ENCODE results near the gene RIPK1. TPM values are rescaled to one million over a fixed set of nuclear protein-coding genes. Genes with fewer than 3 reads are reported as not detected.
"Not testable (repeated sequence)": the region's sequence is repeated elsewhere in the genome, so short reads cannot be mapped to it uniquely, and the experiment has no call there.

The RIPK1 gene
- total and polyA plus RNA-seq, 7 donors, result 5.6 to 10.6 (median 7.1) TPM

DNA sequence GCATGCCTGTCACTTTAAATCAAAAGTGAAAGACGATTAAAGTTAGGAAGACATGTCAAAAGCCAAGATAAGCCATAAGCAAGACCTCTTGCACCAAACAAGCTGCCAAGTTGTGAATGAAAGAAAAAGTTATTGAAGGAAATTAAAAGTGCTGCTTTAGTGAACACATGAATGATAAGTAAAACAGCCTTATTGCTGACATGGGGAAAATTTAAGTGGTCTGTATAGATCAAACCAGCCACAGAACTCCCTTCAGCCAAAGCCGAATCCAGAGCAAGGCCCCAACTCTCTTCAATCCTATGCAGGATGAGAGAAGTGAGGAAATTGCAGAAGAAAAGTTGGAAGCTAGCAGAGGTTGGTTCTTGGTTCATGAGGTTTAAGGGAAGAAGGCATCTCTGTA is 9.3 kb upstream of the RIPK1 start:
- ATAC-seq (no peak), DNase-seq (no peak)
- 75 to 79% (median 76%) methylated on average over 2 of the region's 2 CpGs for WGBS, 3 donors
- TF ChIP-seq, protein P1, sequence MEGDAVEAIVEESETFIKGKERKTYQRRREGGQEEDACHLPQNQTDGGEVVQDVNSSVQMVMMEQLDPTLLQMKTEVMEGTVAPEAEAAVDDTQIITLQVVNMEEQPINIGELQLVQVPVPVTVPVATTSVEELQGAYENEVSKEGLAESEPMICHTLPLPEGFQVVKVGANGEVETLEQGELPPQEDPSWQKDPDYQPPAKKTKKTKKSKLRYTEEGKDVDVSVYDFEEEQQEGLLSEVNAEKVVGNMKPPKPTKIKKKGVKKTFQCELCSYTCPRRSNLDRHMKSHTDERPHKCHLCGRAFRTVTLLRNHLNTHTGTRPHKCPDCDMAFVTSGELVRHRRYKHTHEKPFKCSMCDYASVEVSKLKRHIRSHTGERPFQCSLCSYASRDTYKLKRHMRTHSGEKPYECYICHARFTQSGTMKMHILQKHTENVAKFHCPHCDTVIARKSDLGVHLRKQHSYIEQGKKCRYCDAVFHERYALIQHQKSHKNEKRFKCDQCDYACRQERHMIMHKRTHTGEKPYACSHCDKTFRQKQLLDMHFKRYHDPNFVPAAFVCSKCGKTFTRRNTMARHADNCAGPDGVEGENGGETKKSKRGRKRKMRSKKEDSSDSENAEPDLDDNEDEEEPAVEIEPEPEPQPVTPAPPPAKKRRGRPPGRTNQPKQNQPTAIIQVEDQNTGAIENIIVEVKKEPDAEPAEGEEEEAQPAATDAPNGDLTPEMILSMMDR (IDR thresholded peaks at IDR 0.05), result no peak
- intact Hi-C loops (cut with DNase I), result loop anchor here in 1 of 2 donors (5.0 kb wide), 1 partner anchor 217 kb away; the partner anchor contains the start of gene SERPINB1
- Histone ChIP-seq H3K4me3 (no peak overlapping the region), H3K27me3 (ENCODE audit: insufficient read depth in 3 of 3, low read length in 2 of 3) (no peaks in the 10 kb centered on the region), H3K9me3 (no peaks in the 10 kb centered on the region), H3K4me1 (no peaks in the 10 kb centered on the region), H3K27ac (no peak overlapping the region), H3K36me3 (ENCODE audit: insufficient read depth in 1 of 2, low read depth in 1 of 2) (no peaks in the 10 kb centered on the region)

DNA sequence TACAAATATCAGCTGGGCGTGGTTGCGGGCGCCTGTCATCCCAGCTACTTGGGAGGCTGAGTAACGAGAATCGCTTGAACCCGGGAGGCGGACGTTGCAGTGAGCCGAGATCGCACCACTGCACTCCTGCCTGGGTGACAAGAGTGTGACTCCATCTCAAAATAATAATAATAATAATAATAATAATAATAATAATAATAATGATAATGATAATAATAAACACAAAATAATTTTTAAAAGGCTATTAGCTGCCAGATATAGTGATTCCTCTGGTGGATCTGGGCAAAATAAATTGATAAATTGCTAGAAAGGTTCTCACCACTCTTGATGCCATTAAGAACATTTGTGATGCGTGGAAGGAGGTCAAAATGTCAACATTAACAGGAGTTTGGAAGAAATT is 8.2 kb upstream of the RIPK1 start:
- H3K4me1 ChIP-seq; ATAC-seq; DNase-seq; intact Hi-C loops (cut with DNase I); H3K9me3 ChIP-seq; H3K27me3 ChIP-seq (ENCODE audit: insufficient read depth in 3 of 3, low read length in 2 of 3); H3K36me3 ChIP-seq (ENCODE audit: insufficient read depth in 1 of 2, low read depth in 1 of 2); H3K4me3 ChIP-seq; H3K27ac ChIP-seq: not testable (repeated sequence)
- WGBS, 3 donors, result 97 to 98% (median 97%) methylated on average over 11 of the region's 11 CpGs

DNA sequence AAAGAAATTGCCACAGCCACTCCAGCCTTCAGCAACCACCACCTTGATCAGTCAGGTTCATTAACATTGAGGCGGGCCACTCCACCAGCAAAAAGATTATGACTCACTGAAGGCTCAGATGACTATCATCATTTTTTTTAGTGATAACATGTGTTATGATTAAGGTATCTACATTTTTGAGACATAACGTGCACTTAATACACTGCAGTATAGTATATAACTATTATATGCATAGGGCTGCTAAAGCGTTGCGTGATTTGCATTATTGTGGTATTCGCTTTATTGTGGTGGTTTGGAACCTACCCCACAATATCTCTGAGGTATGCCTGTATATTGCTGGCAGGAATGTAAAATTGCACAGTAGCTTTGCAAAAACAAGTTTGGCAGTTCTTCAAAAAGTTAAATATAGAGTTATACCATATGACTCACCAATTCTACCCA is 6.8 kb upstream of the RIPK1 start:
- intact Hi-C loops (cut with DNase I), result no loop called here
- H3K27me3 ChIP-seq (ENCODE audit: insufficient read depth in 3 of 3, low read length in 2 of 3), result no peaks in the 10 kb centered on the region
- ATAC-seq, result no peak
- H3K9me3 ChIP-seq, result no peaks in the 10 kb centered on the region
- no peaks in the 10 kb centered on the region for H3K36me3 ChIP-seq (ENCODE audit: insufficient read depth in 1 of 2, low read depth in 1 of 2)
- TF ChIP-seq, protein P1 (IDR thresholded peaks at IDR 0.05), result no peak
- no peak overlapping the region for H3K27ac ChIP-seq
- WGBS, 3 donors, result 95 to 97% (median 96%) methylated on average over 5 of the region's 5 CpGs
- no peak overlapping the region for H3K4me3 ChIP-seq
- no peak for DNase-seq
- H3K4me1 ChIP-seq, result no peaks in the 10 kb centered on the region

DNA sequence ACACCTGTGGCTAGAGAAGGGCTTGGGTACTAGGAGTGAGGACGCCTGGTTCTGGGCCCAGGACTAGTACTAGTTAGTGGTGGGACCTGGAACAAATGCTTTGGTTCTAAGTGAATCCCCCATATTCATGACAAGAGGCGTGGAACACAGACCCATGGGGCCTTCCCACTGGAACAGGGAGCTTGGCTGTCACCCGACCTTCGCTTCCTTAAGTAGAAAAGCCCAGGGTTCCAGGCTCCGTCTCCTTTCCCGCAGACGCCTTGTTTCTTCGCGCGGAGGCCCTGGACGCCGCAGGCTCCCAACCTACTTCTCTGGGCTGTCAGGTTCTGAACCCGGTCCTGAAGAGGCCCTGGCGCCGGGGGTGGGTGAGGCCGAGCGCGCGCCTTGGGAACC is 5.0 kb upstream of the RIPK1 start:
- H3K4me3 ChIP-seq, result peak overlapping the region; percentile 86
- H3K9me3 ChIP-seq; DNase-seq; H3K27me3 ChIP-seq (ENCODE audit: insufficient read depth in 3 of 3, low read length in 2 of 3); intact Hi-C loops (cut with DNase I); H3K36me3 ChIP-seq (ENCODE audit: insufficient read depth in 1 of 2, low read depth in 1 of 2): not testable (repeated sequence)
- ATAC-seq, result peak in 2 of 4 donors; percentile 0
- H3K4me1 ChIP-seq, result peaks cover 11% of the 10 kb centered on the region
- H3K27ac ChIP-seq, result peak overlapping the region; percentile 94
- WGBS, 3 donors, result 1 to 6% (median 5%) methylated on average over 4 to 14 of the region's 19 CpGs

DNA sequence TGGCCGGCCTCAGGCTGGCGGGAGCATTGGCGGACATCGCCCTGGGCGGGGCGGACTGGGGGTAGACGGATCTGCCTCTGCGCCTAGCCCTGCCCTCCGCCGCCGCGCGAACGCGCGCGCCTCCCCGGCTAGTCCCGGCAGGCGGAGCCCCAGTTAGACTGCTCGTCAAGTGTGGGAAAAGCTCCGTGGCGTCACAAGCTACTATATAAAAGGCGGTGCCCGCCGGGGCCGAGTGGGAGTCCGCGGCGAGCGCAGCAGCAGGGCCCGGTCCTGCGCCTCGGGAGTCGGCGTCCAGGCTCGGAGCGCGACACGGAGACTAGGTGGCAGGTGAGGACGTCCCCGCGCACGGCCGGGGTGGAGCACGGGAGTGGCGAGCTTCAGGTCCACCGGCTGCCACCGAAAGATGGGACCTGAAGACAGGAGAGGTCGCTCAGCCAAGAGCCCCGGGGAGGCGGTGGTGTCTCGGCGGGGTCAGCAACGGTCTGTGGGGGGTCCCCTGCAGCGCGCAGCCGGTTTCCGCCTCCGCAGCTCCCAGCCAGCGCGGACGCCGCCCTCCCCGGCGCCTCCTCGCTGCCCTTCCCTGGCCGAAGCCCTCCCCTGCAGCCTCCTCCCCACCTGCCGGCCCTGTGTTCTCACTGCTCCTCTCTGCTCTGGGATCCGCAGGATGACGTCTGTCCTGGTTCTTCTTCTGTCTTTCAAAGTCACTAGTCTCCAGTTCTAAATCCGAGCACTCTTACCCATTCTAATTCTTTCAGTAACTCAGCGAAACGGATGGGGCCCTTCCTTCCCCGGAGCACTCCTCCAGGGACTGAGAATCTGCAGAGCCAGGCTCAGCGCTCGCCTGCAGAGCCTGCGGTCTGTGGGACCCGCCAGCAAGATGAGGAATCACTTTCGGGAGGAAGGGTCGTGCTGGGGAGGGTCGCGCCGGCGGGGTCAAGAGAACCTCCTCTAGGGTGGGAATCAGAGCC is 4.3 kb upstream of the RIPK1 start:
- TF ChIP-seq, protein P1 (IDR thresholded peaks at IDR 0.05), result no peak
- peaks cover 11% of the 10 kb centered on the region for H3K4me1 ChIP-seq
- peak; percentile 89 to 93 (median 91) for ATAC-seq
- peak overlapping the region; percentile 86 for H3K4me3 ChIP-seq
- peak; percentile 95 to 97 for DNase-seq
- 1 to 2% (median 1%) methylated on average over 60 to 85 of the region's 85 CpGs for WGBS, 3 donors
- no peaks in the 10 kb centered on the region for H3K36me3 ChIP-seq (ENCODE audit: insufficient read depth in 1 of 2, low read depth in 1 of 2)
- H3K27me3 ChIP-seq (ENCODE audit: insufficient read depth in 3 of 3, low read length in 2 of 3), result no peaks in the 10 kb centered on the region
- peak overlapping the region; percentile 94 for H3K27ac ChIP-seq
- H3K9me3 ChIP-seq, result no peaks in the 10 kb centered on the region
- intact Hi-C loops (cut with DNase I), result no loop called here
